Prostate gland (tissue), 2 donors: ENCODE results near the gene HSPB6.

Experiments used
- CTCF ChIP-seq, 4 experiments: fragments of 200-600 bp in 2 of 4; fragments of 450-650 bp in 2 of 4; sonication (generic) in 2 of 4; IDR thresholded peaks; 1 replicate in 3 of 4; 2 replicates in 1 of 4; pipeline ENCODE4 v1.5.1; 2016 to 2019; ENCODE audit warnings: antibody characterized with exemption in 4 of 4, mild to moderate bottlenecking in 2 of 4, moderate library complexity in 2 of 4
- POLR2A ChIP-seq: fragments of 450-650 bp; IDR thresholded peaks from one replicate; pipeline ENCODE4 v1.6.1; 2016; ENCODE audit warnings: antibody characterized with exemption, mild to moderate bottlenecking
- POLR2AphosphoS5 ChIP-seq: sonication (generic); formaldehyde crosslinking; IDR thresholded peaks from one replicate; pipeline ENCODE4 v1.6.1; 2017; ENCODE audit warnings: antibody characterized with exemption

- no peak for TF ChIP-seq CTCF (IDR thresholded peaks at IDR 0.05)
- no peak for TF ChIP-seq POLR2AphosphoS5
- TF ChIP-seq POLR2A = no peak
Observed at GRCh38 chr19:35773020-35773806, 16.4 kb upstream of the HSPB6 start.
